IPS DF 4.7 (cell line): ENCODE measurements around the gene CEP78.
A peak's percentile ranks its signal among the peaks of the same experiment; 100 is the strongest.

Experiments
- DNase-seq: peaks from one replicate; pipeline ENCODE4 v3.0.0-alpha.2; 2013; ENCODE audit warnings: low spot score; ENCODE audit errors: extremely low read depth

CEP78 gene

GRCh38 chr9:78286125-78286524, 50.2 kb downstream of the CEP78 start:
- no peak for DNase-seq

DNA sequence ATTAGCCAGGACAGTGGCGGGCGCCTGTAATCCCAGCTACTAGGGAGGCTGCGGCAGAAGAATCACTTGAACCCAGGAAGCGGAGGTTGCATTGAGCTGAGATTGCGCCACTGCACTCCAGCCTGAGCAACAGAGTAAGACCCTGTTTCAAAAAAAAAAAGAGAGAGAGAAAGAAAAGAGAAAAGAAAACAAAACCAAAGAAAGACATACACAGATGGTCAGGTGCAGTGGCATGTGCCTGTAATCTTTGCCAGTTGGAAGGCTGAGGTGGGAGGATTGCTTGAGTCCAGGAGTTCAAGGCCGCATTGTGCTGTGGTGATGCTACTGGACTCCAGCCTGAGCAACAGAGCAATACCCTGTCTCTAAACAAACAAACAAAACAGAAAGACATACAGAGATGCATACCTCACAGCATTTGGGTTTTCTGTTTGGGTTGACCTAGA, 51.1 kb downstream of the CEP78 start:
- DNase-seq = no peak

- no peak for DNase-seq
Measured at GRCh38 chr9:78288214-78288892, 52.5 kb downstream of the CEP78 start.

DNA sequence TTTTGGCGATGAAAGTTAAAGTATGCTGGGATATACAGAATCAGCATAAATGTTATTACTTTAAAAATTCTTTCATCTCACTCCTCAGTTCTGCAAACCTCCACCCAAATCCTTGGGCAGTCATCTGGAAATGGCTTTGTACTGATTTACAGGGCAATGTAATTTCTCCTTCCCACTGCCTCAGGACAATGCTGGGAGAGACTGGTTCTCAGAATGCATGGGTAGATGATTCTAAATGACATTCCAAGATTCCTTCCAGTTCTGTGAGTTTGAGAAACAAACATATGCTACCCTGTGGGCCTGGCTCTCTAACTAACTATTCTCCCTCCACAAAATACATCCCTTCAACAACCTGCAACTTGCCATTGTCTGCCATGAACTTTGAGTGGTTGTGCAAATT, 53.6 kb downstream of the CEP78 start:
- no peak for DNase-seq

DNA sequence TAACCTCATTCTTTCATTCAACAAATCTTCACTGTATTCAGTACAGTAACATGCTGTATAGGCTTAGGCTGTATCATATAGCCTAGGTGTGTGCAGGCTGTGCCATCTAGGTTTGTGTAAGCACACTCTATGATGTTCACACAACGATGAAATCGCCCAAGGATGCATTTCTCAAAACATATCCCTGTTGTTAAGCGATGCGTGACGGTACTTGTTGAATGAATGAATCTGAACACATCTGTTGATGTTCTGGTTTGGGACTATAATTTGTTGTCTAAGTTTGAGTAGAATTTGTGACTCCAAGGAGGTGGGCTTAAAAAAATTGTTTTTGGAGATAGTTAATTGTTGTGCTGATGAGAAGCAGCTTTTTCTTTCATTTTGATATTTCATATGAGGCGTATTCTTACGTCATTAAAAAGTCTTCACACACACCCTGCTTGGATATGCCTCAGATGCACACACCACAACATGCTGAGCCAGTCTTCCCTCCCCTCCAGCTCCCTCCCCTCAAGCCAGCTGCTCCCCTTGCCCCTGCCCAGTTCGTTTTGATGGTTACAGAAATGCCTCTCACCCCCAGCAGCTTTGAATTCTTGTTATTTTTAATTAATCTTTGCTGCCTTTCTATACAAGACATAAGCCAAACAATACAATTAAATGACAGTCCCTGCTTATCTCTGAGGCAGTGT, 55.5 kb downstream of the CEP78 start:
- no peak for DNase-seq

DNA sequence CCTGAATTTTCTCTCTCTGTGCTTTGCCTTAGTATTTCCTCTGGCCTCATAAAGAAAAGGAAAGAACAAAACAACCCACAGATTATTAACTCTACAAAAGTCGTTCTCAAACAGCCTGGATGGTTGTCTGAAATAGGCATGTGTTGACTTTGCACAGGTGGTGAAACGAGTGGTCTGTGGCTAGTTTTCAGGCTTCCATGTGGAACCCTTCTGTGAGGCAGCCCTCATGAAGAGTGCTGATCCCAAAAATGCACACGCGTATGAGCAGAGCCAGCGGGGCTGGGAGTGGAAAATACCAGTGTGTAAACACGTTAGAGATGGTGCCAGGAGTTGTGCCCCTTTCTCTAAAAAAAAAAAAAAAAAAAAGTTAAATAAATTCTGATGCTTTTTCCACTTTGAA, 56.2 kb downstream of the CEP78 start:
- DNase-seq = no peak

DNA sequence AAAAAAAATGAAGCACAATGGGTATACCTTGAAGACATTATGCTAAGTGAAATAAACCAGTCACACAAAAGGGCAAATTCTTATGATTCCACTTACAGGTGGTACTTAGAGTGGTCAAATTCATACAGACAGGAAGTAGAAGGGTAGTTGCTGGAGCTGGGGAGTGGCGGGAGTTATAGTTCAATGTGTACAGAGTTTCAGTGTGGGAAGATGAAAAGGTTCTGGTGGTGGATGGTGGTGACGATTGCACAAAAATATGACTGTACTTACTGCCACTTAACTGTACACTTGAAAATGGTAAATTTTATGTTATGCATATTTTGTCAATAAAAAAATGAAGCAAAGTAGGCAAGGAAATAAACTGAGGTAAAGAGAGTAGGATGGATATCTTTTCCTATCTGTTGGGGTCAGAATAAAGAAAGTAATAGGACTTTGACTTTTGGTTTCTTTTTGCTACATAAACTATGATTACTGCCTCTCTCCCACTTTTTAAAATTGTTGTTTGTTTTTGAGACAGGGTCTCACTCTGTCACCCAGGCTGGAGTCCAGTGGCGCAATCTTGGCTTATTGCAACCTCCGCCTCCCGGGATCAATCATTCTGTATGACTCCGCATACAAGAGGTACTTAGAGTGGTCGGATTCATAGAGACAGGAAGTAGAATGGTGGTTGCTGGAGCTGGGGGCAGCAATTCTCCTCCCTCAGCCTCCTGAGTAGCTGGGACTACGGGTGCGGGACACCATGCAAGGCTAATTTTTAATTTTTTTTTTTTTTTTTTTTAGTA, 57.0 kb downstream of the CEP78 start:
- no peak for DNase-seq

DNA sequence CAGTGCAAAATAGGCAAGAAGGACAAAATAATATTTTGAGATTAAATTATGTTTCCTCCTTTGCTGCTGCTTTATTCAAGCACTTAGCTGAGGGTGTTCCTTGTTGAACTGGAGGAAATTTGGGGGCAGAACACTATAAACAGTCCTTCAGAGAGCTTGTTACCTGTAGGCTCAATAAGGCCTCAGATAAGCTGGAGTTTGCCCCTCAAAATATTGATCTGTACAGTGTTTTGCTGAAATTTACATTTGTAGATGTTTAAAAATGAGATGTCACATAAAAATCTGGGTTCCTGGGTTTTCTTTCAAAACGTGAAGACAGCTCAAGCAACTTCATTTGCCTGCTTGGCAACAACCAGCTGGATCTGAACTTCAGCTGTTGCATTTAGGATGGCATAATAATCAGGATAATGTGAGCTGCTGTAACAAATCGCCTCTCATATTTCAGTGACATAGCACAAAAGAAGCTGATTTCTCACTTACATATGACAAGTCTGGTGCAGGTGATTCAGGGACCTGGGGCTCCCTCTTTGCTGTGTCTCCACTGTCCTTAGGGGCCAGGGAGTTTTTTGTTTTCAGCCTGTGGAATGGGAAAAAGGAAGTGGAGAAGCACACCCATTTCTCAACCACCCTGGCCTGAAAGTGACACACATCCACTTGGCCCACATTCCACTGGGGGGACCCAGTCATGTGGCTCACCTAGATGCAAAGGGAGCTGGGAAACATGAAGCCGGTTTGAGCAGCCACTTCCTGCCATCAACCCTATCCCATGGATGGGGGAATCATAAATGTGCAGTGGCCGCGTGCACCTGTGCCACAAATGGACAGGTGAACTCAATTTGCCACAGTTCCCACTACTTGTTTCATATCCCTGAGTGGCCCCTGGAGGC, 58.7 kb downstream of the CEP78 start:
- DNase-seq = no peak

GRCh38 chr9:78295177-78295575, 59.3 kb downstream of the CEP78 start:
- DNase-seq = no peak

- DNase-seq = no peak
Measured at GRCh38 chr9:78295731-78296130, 59.9 kb downstream of the CEP78 start.

- DNase-seq = no peak
Measured at GRCh38 chr9:78296201-78296892, 60.5 kb downstream of the CEP78 start.

GRCh38 chr9:78296893-78297671, 61.2 kb downstream of the CEP78 start, which contains the start of gene PSAT1:
PSAT1 (plus strand) TSS chr9:78297125; CDS start chr9:78297211, 86 bp downstream.
- DNase-seq = peak; percentile 85

DNA sequence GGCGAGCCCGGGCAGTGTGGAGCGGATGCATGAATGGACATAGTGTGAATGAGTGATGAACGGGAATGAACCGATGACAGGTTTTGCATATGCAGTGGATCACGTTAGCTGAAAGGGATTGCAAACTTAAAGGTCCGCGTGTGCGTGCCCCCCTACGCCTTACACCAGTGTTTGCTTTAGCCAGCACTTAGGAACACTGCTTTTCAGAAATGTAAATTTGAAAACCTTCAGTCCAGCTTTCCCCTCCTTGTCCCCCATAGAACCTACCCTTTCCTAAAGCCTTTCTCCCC, 61.7 kb downstream of the CEP78 start:
- DNase-seq = no peak

GRCh38 chr9:78298046-78298765, 62.3 kb downstream of the CEP78 start:
- no peak for DNase-seq

GRCh38 chr9:78300209-78300608, 64.3 kb downstream of the CEP78 start:
- no peak for DNase-seq

DNA sequence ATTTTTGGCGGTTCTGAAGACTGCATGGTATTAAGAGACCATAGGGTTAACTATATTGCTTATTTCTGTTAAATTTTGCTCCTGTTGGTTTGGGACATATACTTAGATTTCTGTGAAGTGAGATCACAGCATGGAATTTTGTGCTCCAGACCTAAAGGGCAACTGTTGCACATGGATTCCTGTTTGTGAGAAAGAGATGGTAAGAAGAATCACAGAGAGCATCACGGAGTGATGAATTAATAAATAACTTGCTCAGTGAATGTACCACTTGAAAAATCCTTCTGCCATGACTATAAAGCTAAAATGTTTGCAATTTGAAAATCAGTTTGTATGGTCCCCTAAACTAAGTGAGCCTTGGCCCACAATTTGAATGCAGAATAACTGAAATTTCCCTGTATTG, 65.6 kb downstream of the CEP78 start:
- DNase-seq = no peak

DNA sequence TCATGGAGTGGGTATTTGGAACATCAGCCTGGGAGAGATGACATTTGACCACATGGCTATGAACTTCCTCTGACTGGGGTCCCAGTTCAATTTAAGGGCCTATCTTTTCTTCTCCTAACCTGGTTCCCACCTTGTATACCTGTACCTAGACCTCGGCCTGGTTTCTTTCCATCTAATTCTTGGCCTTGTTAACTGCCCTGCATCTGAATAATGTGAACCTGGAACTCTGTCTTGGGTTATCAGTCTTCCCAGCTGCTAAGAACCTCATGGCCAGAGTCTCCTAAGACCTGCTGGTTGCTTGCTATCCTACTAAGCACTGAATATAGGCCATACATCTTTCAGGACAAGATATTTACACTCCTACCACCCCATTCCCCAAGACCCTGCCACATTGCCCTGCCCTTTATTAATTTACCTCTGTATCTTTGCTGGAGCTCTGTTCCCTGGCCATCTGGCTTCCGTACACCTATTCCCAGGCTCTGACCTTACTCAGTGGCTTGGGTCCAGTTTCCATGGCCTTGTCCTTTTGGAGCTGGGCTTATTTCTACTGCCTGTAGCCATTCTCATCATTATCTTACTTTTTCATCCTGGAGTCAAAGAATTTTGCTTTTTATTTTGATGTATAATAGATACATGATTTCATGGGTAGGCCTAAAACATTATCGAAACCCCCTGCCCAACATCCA, 67.6 kb downstream of the CEP78 start:
- no peak for DNase-seq

DNA sequence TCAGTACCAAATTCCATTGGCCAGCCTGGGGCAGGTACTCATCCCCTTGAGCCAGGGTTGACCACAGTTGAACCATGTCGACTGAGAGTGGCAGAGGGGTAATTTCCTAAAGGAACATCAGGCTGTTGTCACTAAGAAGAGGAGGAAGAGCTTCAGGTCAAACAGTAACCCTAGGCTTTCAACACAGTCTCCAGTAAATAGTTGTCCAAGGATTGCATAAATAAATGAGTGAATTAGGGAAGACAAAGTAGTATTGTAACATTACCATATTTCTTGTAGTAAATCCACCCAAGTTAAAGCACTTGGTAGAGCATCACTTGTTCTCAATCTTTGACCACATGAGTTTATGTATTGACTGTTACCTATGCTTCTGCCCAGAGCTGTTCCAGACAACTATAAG, 68.5 kb downstream of the CEP78 start:
- no peak for DNase-seq
